Central memory CD8-positive, alpha-beta T cell (primary cell): ENCODE data around the gene ICOS.

ENCODE experiments used
- ATAC-seq: fragments of 150-1000 bp; cut with Tn5 transposase; replicated peaks from 2 replicates; pipeline ENCODE4 v1.10.0; 2022; ENCODE audit warnings: mild to moderate bottlenecking, moderate FRiP score, moderate number of reproducible peaks; ENCODE audit not compliant: poor library complexity, severe bottlenecking; ENCODE audit errors: extremely low read depth
- DNase-seq, 2 donors: peaks; one replicate each; pipeline ENCODE4 v3.0.0; 2021; ENCODE audit warnings: low spot score in 2 of 2
- H3K27ac Mint-ChIP-seq: one replicate; pipeline ENCODE4 v1.8.0; 2022; ENCODE audit warnings: low read depth, mild to moderate bottlenecking, moderate library complexity, mixed read lengths
- H3K27me3 Mint-ChIP-seq: one replicate; pipeline ENCODE4 v1.8.0; 2022; ENCODE audit warnings: mixed read lengths
- H3K36me3 Mint-ChIP-seq: one replicate; pipeline ENCODE4 v1.8.0; 2022; ENCODE audit warnings: mild to moderate bottlenecking, moderate library complexity, mixed read lengths; ENCODE audit not compliant: insufficient read depth
- H3K4me1 Mint-ChIP-seq: one replicate; pipeline ENCODE4 v1.8.0; 2022; ENCODE audit warnings: mixed read lengths
- H3K4me3 Mint-ChIP-seq: one replicate; pipeline ENCODE4 v1.8.0; 2022; ENCODE audit warnings: mild to moderate bottlenecking, moderate library complexity, mixed read lengths
- H3K9me3 Mint-ChIP-seq: one replicate; pipeline ENCODE4 v1.8.0; 2022; ENCODE audit warnings: mixed read lengths

The ICOS gene

GRCh38 chr2:204004912-204005311 is 68.3 kb downstream of the ICOS start:
- ATAC-seq (no peak), DNase-seq (no peak)
- Mint-ChIP-seq H3K27me3 (no peaks in the 10 kb centered on the region), H3K4me3 (no peak overlapping the region), H3K36me3 (no peaks in the 10 kb centered on the region), H3K4me1 (peaks cover 58% of the 10 kb centered on the region), H3K9me3 (peaks cover 9% of the 10 kb centered on the region), H3K27ac (no peak overlapping the region)

- DNase-seq (no peak), ATAC-seq (peak; percentile 38)
- no peak overlapping the region for H3K4me3 Mint-ChIP-seq
- H3K36me3 Mint-ChIP-seq = no peaks in the 10 kb centered on the region
- peak overlapping the region; percentile 17 for H3K27ac Mint-ChIP-seq
- peaks cover 9% of the 10 kb centered on the region for H3K9me3 Mint-ChIP-seq
- no peaks in the 10 kb centered on the region for H3K27me3 Mint-ChIP-seq
- peaks cover 46% of the 10 kb centered on the region for H3K4me1 Mint-ChIP-seq
Measured at GRCh38 chr2:204005940-204006721, 69.6 kb downstream of the ICOS start.

GRCh38 chr2:204008352-204008751 is 71.8 kb downstream of the ICOS start:
- Mint-ChIP-seq H3K4me1 (peaks cover 28% of the 10 kb centered on the region), H3K36me3 (no peaks in the 10 kb centered on the region), H3K4me3 (no peak overlapping the region), H3K27ac (no peak overlapping the region), H3K27me3 (no peaks in the 10 kb centered on the region), H3K9me3 (peaks cover 9% of the 10 kb centered on the region)
- DNase-seq (no peak), ATAC-seq (no peak)

GRCh38 chr2:204010628-204011560 is 74.3 kb downstream of the ICOS start:
- peaks cover 3% of the 10 kb centered on the region for H3K36me3 Mint-ChIP-seq
- no peaks in the 10 kb centered on the region for H3K27me3 Mint-ChIP-seq
- H3K4me1 Mint-ChIP-seq = peaks cover 17% of the 10 kb centered on the region
- peaks cover 9% of the 10 kb centered on the region for H3K9me3 Mint-ChIP-seq
- ATAC-seq (peak; percentile 40), DNase-seq (no peak)
- H3K4me3 Mint-ChIP-seq = no peak overlapping the region
- peak overlapping the region; percentile 9 for H3K27ac Mint-ChIP-seq
